Measurements from ENCODE around the gene SEMA3D.

Gene SEMA3D

GRCh38 chr7:85052056-85052737 is 134.7 kb downstream of the SEMA3D start:
- H3K27ac ChIP-seq = no peak overlapping the region
- TF ChIP-seq ZFX (IDR thresholded peaks at IDR 0.05; ENCODE audit: borderline replicate concordance) (no peak), CTCF (IDR thresholded peaks at IDR 0.05) (no peak)

- no peak overlapping the region for H3K27ac ChIP-seq
- TF ChIP-seq CTCF (IDR thresholded peaks at IDR 0.05) (no peak), ZFX (IDR thresholded peaks at IDR 0.05; ENCODE audit: borderline replicate concordance) (no peak)
Measured at GRCh38 chr7:85046534-85046933, 140.3 kb downstream of the SEMA3D start.

GRCh38 chr7:85041605-85042216 is 145.1 kb downstream of the SEMA3D start:
- no peak overlapping the region for H3K27ac ChIP-seq
- TF ChIP-seq ZFX (IDR thresholded peaks at IDR 0.05; ENCODE audit: borderline replicate concordance) (no peak), CTCF (IDR thresholded peaks at IDR 0.05) (peak; percentile 94)

- H3K27ac ChIP-seq = no peak overlapping the region
- TF ChIP-seq ZFX (IDR thresholded peaks at IDR 0.05; ENCODE audit: borderline replicate concordance) = no peak
- no peak for TF ChIP-seq CTCF (IDR thresholded peaks at IDR 0.05)
Measured at GRCh38 chr7:85039196-85039923, 147.5 kb downstream of the SEMA3D start.

GRCh38 chr7:85038466-85038865 is 148.4 kb downstream of the SEMA3D start:
- no peak overlapping the region for H3K27ac ChIP-seq
- TF ChIP-seq CTCF (IDR thresholded peaks at IDR 0.05) = no peak
- TF ChIP-seq ZFX (IDR thresholded peaks at IDR 0.05; ENCODE audit: borderline replicate concordance) = no peak

- no peak overlapping the region for H3K27ac ChIP-seq
- TF ChIP-seq ZFX (IDR thresholded peaks at IDR 0.05; ENCODE audit: borderline replicate concordance) = no peak
- no peak for TF ChIP-seq CTCF (IDR thresholded peaks at IDR 0.05)
Measured at GRCh38 chr7:85033263-85033662, 153.6 kb downstream of the SEMA3D start.

GRCh38 chr7:85031475-85031874 is 155.4 kb downstream of the SEMA3D start:
- no peak overlapping the region for H3K27ac ChIP-seq
- TF ChIP-seq CTCF (IDR thresholded peaks at IDR 0.05) = no peak
- no peak for TF ChIP-seq ZFX (IDR thresholded peaks at IDR 0.05; ENCODE audit: borderline replicate concordance)

Data from 22Rv1 (cell line).